ENCODE data around the gene PRPF6.
A peak's percentile ranks its signal among the peaks of the same experiment; 100 is the strongest.
"Not testable (repeated sequence)": the region's sequence is repeated elsewhere in the genome, so short reads cannot be mapped to it uniquely, and the experiment has no call there.

PRPF6 gene

DNA sequence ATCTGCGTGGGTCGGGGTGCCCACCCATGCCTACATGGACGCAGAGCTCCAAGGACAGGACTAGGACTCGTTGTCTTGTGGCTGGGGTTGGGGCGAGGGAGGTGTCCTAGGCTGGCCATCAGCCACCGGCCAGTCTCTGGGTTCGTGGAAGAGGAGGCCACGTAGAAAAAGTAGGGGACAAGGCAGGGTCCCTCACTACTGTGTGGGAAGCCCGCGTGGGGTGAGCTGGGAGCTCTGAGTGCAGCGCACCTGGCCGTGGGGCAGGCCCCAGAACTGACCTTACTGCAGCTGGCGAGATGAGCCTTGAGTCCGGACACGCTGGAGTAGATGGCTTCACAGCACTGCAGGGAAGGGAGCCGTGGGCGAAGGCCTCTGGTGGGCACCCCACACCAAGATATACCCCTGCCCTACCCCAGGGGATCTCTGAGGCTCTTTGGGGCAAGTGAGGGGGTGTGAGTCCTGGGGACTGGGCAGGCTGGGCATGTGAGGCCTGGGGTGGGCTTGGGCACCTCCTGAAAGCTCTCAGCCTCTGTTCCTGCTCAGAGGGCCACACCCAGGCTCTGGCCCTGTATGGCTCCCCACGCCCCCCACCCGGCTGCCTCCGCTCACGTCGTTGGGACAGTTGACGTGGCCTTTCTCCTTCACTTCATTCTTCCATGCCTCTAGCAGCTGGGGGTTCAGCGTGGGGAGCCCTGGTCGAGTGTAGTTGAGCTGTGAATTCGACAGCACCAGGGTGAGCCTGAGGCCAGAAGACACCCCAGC lies 19.1 kb upstream of the PRPF6 start:
- DNase-seq: no peak

DNA sequence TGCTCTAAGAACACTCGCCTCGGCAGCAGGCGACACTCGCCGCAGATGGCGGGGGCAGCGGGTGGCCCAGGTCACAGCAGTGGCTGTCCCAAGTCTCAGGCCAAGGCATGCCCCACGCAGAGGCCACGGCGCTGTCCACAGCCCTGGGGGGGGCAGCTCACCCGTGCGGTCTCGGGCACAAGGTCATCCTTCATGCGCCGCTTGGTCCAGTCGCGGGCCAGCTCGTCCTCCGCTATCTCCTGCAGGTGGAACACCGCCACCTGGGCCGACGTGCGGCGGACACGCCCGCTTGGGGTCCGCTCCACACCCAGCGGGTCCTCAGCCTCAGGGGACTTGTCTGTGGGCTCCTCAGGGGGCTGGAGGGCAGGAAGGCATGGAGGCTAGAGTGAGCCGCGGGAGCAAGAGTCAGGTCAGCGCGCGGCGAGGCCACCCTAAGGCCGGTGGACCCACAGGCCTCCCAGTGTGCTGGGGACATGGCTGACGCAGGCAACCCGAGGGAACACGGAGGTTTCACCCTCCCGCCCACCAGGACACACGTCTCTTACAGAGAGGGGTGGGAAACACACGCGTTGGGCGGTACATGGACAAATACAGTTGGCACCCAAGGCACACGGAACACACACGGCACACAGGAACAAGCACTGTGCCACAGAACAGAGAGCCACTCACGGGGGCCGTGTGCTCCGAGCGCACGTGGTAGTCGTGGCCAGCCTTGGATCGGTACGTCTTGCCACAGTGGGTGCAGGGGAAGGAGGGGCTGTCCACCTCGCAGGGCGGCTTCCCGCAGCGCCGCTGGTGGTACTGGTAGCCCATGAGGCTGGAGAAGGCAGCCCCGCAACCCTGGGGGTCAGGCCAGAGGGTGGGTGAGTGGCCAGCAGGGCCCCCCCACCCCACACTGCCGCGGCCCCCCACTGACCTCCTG lies 18.2 kb upstream of the PRPF6 start:
- DNase-seq: no peak

DNA sequence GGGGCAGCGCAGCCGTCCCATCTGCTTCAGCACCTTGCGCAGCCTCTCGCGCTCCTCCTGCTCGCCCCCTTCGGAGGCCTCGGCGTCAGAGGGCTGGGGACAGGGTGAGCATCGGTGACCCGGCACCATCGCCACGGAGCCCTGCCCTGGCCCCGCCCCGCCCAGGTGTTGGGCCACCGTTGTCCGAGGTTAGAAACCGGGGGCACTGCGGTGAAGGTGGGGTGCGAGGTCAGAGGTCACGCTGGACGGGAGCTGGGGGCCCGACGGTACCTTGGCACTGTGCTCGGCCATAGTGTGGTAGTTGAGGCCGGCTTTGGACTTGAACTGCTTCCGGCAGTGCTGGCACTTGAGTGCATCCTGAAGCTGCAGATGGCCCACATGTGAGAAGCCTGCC lies 17.6 kb upstream of the PRPF6 start:
- DNase-seq: no peak

DNA sequence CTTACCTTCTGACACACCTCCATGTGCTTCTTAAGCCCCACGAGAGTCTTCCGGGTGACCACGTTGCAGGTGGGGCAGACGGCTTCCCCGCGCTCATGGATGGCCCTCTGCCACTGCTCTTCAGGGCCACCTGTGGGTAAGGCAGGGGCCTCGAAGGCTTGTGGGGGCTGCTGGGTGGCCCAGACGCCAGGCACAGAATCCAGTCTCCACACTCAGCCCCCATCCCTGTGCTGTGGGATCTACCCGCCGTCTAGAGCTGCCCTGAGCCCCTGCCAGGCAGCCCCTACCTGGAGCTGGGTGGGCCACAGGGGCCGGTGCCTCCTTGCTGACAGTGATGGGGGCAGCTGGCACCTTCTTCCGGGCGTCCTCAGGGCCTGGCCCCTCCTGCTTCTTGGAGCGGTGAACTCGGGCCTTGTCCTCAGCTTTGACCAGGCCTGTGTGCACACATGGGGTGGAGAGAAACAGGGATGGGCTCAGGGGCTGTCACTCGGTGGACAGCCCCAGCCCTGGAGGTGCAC lies 17.1 kb upstream of the PRPF6 start:
- DNase-seq: no peak

DNA sequence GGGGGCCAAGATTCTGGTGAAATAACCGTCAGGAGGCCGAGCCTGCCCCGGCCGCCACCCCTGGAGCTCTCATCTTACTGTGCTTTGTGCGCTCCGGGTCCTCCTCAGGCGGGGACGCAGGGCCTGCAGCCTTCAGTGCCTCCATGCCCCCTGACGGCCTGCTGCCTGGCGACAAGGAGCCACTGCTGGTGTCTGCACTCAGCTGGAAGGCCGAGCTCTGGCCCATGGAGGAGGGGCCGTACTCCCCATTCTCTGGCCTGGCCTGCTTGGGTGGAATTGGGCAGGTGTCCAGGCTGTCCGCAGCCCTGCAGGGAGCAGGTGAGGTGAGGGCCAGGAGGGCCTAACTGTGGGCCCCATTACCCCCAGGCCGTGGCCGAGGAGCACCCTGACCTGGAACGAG lies 16.5 kb upstream of the PRPF6 start:
- no peak for DNase-seq

DNA sequence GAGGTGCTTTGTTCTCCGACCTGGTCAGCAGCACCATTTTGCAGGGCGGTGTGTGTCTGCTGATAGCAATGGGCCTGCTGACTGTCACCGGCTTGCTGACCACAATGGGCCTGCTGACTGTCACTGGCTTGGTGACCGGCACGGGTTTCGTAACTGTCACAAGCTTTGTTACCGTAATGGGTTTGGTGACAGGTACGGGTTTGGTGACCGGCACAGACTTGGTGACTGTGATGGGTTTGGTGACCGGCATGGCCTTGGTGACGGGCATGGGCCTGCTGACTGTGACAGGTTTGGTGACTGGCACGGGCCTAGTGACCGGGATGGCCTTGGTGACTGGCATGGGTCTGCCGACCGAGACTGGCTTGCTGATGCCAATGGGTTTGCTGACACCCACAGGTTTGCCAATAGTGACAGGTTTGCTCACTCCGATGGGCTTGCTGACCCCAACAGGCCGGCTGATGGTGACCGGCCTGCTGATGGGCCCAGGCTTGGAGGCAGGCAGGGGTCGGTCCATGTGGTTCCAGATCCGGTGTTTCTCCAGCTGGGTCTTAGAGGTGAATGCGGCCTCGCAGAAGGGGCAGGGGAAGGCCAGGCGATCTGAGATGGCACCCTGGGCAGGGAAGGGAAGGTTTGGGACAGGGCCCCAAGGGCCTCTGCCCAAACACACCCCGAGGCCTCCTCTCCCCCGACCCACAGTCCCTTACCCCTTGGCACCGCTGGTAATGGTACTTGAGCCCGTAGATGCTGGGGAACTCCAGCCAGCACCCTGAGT lies 14.6 kb upstream of the PRPF6 start:
- DNase-seq: no peak

DNA sequence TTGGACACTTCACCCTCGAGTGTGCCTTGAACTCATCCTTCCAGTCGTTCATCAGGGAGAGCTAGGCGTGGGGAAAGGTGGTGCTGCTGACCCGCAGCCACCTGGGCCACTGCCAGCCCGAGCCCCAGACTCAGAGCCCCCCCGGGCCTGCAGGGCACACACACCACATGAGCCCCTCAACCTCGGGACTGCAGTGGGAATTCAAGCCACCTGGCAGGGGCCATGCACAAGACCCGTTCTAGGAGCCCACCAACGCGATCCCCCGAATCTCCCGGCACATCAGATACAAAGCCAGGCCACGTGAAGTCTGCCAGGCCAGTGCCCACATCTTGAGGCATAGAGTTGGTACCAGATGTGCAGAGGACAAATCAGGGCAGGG lies 14.0 kb upstream of the PRPF6 start:
- DNase-seq: no peak

DNA sequence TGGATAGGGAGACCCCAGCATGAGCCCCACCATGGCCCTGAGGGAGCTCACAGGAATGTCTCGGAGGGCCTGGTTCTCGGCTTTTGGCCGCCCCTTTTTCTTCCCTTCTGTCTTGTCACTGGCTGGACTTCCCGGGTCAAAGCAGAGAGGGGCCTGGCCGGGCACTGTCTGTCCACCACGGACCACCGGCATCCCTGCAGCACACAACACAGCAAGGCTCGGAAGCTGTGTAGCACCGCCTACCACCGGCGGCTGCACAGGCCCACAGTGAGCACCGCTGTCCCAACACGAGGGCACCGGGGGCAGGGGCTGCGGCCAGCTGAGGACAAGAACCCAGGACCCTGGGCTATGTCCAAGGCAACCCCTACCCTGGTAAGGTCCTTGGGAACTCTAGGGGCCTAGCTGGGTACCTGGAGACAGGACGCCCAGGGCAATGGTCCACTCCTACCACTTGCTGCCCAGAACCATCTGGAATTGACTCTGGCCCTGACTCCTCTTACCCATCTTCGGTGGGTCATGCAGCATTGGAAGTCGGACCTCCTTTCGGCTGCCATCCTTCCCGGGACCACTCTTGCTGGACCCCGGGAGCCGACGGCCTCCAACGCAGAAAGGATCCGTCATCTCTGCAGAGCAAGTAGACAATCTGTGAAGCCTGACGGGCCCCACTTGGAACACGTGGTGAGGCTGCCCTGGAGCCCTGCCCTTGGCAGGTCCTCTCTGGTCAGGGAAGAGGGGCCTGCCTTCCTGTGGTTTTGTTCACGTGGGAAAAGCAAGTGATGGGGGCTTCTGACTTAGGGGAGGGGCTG lies 13.4 kb upstream of the PRPF6 start:
- no peak for DNase-seq

DNA sequence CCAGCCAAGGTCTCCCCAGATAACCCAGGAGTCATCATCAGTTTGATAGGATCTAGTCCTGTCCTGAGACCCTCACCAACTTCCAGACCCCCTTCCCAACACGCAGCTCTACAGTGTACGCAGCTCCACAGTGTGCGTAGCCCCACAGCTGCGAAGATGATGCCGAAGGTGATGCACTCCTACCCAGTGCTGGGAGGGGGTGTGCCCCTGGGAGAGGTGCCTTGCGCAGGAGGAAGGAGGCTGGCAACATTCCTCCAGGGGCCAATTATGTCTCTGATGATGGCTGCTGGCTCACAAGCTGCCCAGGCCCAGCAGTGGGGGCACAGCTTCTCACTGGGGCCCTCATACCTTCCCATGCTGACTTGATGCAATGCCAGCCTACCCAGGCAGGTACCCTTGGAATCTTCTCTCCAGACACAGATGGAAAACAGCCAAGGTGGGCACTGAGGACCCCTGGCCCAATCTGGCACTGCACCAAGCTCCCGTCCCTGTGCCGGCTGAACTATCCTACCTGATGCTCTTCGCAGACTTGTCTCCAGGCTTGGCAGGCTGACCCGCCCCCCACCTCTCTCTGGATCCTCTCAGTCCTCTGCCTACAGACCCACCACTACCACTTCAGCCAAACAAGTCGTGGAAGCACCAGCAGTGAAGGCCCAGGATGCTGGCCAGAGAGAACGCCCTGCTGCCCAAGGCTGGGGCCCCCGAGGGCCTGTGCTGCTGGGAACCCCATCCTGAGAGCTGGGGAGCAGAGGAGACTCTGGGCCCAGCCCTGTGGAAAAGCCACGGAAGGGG lies 12.6 kb upstream of the PRPF6 start:
- DNase-seq: no peak

DNA sequence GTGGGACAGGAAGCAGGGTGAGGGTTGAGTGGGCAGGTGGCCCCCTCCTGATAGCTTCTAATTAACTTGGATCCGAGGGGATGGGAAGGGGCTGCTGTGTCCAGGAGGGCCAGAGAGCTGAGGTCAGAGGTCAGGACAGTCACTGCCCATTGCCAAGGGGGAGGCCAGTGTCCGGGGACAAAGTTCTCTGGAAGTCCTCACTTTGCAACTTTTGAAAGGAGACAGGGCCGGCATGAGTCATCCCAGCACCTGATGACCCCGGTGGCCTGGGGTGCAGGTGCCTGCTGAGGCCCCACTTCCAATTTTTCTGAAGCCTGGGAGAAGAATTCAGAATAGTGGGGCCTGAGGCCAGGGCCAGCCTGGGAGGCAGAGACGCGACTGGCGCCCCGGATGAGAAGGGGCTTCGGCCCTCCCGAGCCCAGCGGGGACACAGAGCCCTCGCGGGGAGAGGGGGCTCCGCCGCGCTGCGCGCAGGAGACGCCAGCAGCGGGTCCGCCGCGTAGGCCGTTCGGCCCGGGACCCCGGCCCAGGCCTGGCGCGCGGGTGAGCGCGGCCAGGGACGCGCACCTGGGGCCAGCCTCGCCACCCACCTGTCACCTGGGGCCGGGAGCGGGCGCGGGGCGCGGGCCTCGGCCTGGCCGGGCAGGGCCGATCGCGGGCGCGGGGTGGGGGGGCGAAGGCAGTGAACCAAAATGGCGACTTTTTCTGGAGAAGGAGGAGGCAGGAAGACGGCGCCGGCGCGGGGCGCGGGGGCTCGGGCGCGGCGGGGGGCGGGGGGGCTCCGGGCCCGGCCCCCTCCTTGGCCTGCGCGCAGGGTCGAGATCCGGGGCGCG lies 11.8 kb upstream of the PRPF6 start:
- DNase-seq: no peak

DNA sequence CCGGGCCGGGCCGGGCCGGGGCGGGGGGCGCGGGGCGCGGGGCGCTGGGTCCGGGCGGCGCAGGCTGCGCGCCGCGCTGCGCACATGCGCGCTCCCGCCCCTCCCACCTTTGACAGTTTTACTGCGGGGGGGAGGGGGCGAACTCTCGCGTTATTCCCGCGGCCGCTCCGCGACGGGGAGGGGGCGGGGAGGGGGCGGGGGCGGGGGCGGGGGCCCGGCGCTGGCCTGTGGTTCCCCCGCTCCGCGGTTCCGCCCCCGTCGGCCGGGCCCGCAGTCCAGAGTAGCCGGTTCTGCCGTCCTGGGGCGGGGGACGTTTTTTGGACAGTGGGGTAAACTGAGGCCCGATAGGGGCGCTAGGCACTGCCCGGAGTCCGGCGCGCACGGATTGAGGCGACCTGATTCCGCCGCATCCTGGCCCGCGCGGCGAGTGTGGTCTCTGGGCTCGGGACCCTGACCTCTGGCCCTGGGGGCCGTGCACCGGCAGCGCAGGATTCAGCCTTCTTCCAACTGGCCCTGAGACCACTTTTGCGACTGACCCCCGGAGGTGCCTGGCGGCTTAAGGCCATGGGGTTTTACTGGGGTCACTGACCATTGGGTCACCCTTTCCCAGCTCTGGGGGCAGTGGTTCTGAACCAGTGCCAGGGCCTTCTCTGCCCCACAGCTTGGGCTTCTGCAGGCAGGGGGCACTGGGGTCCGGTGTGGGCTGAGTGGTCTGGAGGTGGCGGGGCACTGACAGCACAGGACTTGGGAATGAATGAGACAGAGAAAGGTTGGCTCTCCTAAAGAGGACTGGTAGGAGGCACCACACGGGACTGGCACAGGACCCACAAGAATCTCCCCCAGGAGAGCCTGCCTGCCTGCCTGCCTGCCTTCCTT lies 10.9 kb upstream of the PRPF6 start, which contains the start of gene ZNF512B:
TSS of gene ZNF512B (minus strand) at position 93 of the 876 bp plus-strand sequence. CDS start 1,980 bp downstream, outside the sequence.
- DNase-seq: peak; percentile 45 to 74

DNA sequence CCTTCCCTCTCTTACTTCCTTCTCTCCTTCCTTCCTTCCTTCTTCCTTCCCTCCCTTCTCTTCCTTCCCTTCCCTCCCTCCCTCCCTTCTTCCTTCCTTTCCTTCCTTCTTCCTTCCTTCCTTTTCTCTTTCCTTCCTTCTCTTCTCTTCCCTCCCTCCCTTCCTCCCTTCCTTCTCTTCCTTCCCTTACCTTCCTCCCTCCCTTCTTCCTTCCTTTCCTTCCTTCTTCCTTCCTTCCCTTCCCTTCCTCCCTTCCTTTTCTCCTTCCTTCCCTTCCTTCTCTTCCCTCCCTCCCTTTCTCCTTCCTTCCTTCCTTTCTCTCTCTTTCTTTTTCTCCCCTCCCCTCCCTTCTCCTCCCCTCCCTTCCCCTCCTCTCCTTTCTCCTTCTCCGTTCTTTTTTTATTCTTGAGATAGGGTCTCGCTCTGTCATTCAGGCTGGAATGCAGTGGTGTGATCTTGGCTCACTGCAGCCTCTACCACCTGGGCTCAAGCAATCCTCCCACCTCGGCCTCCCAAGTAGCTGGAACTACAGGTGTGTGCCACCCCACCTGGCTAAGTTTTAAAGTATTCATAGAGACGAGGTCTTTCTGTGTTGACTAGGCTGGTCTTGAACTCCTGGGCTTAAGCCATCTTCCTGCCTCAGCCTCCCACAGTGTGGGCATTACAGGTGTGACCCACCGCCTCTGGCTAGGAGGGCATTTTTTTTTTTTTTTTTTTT lies 10.1 kb upstream of the PRPF6 start:
- no peak for DNase-seq

DNA sequence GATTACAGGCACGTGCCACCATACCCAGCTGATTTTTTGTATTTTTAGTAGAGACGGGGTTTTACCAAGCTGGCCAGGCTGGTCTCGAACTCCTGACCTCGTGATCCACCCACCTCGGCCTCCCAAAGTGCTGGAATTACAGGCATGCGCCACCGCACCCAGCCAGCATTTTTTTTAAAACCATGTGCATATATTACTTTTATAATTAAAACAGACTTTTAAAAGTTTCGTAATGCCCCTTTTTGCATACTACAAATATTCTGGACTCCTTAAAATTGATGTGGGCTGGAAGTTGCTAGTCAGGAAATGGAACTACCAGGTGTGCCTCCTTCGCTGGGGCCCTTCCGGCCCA lies 9.0 kb upstream of the PRPF6 start:
- DNase-seq: not testable (repeated sequence)

DNA sequence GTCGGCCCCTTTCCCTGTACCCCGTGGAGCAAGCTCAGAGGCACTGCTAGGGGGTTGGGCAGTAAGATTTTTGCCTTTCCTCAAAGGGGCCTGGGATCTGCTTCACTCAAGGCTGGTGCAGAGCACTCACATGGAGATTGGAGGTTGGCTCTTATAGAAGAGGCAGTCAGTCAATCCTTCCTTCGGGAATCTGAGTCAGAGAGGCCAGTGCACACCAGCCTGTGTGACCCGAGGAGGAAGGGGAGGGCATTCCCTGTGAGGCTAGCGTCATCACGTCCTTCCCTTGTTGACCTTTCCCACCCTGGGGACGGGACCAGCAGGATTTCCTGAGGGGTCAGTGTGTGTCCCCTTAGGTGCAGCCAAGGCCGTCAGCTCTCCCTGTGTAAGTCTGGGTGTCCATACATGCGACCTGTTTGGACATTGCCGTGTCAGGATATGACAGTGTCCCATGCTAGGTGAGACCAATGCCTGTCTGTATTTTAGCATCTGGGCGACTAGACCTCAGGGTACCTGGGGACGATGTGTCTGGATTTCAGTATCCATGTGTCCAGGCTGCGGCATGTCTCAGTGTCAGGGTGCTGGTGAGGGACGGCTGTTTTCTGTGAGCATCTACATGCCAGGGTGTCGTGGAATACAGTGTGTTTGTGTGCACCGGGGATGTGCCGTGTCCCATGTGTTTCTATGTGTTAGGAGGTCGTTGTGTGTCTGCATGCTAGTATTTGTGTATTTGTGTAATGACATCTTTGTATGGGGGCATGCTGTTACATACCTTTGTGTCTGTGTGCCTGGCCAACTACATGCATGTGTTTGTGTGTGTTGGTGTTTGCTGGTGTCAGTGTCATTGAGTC lies 8.4 kb upstream of the PRPF6 start:
- no peak for DNase-seq

DNA sequence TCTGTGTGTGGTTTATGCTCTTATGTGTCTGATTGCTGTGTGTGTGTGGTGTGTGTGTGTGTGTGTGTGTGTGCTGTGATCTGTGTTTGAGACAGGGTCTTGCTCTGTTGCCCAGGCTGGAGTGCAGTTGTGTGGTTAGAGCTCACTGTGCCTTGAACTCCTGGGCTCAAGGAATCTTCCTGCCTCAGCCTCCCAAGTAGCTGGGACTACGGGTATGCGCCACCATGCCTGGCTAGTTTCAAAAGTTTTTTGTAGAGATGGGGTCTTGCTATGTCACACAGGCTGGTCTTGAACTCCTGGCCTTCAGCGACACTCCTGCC lies 7.8 kb upstream of the PRPF6 start:
- DNase-seq: no peak

DNA sequence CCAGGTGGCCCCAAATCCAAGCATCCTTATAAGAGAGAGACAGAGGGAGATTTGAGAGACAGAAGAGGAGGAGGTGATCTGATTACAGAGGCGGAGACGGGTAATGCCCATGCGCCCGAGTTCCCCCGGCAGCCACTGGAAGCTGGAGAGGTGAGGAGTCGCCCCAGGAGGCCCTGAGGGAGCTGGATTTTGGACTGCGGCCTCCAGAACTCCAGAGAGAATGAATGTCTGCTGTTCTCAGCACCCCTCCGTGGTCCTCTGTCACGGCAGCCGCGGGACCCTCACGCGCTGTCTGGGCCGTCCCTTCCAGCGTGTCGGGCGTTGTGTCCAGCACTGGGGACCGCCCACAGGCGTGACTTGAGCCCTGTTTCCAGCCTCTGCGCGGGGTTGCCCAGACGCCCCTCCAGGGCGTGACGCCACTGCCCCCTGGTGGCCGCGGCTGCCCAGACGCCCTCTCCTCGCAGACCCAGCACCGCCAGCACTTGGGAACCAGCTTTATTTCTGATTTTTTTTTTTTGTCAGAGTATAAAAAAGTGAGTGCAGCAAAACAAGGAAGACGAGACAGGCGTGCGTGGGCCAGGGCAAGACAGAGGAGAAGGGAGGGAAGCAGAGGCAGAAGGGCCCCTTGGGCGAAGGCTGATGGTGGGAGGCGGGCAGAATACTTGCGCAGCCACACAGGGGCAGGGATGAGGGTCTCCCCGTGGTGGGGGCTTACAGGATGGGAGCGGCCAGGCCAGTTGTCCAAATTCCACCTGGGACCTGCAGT lies 7.1 kb upstream of the PRPF6 start:
- peak; percentile 67 to 76 for DNase-seq
